ENCODE measurements around the gene SLC39A9.

GRCh38 chr14:69392481-69392880, 6.0 kb upstream of the SLC39A9 start:
- TF ChIP-seq POLR2A (IDR thresholded peaks at IDR 0.05; ENCODE audit: low read depth) (no peak), CTCF (IDR thresholded peaks at IDR 0.05) (no peak), EP300 (IDR thresholded peaks at IDR 0.05) (no peak)
